ENCODE data around the gene NUDT5.
A peak's percentile ranks its signal among the peaks of the same experiment; 100 is the strongest.

Gene NUDT5

DNA sequence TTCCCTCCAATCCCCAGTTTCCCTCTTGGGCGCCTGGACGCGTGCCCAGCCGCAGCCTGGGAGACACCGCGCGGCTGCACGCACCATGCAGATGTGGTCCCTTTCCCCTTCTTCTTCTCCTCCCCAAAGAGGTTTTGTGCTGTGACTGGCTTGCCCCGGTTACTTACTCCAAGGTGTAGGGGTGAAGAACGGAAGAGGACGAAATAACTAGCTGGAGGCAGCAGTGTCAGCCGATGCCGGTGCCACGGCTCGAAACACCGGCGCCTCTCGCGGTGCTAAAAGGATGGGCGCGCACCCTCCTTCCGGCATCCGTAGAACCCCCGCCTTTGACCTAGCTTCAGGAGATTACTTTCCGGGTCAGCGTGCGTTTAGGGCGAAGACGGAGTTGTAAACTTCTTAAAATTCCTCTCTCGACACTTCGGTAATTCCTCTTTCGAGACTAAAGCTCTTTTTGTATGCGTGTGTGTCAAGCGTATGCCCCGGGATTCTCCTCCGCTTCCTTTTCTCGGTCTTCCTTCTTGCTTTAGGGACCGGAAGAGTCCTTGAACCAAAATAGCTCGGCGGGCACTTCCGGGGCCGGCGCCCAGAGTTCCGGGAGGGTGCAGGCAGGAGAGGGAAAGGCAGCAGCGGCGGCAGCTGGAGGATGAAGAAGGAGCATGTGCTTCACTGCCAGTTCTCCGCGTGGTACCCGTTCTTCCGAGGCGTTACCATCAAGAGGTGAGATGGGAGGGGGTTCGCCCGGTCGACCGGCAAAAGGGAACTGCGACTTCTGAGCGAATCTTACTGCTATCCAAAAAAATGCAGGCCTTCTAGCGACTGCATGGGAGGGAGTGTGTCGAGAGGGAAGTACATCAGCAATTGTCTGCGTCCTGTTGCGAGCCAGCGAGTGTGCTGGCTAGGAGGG lies at the start of gene NUDT5, which contains the start of gene CDC123:
TSS of gene NUDT5 (minus strand) at position 289 of the 904 bp plus-strand sequence. CDS start 9,600 bp downstream, outside the sequence.
TSS of gene CDC123 (plus strand) at position 586 of the 904 bp plus-strand sequence. CDS start at position 644, 58 bp downstream.
- TF ChIP-seq, protein P1, sequence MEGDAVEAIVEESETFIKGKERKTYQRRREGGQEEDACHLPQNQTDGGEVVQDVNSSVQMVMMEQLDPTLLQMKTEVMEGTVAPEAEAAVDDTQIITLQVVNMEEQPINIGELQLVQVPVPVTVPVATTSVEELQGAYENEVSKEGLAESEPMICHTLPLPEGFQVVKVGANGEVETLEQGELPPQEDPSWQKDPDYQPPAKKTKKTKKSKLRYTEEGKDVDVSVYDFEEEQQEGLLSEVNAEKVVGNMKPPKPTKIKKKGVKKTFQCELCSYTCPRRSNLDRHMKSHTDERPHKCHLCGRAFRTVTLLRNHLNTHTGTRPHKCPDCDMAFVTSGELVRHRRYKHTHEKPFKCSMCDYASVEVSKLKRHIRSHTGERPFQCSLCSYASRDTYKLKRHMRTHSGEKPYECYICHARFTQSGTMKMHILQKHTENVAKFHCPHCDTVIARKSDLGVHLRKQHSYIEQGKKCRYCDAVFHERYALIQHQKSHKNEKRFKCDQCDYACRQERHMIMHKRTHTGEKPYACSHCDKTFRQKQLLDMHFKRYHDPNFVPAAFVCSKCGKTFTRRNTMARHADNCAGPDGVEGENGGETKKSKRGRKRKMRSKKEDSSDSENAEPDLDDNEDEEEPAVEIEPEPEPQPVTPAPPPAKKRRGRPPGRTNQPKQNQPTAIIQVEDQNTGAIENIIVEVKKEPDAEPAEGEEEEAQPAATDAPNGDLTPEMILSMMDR (conservative IDR thresholded peaks at IDR 0.05; ENCODE audit: low read length) = no peak
- DNase-seq (ENCODE audit: low read depth) = peak; percentile 88
- H3K4me3 ChIP-seq (ENCODE audit: low read length) = peak within 1 kb of the TSS; percentile 99

DNA sequence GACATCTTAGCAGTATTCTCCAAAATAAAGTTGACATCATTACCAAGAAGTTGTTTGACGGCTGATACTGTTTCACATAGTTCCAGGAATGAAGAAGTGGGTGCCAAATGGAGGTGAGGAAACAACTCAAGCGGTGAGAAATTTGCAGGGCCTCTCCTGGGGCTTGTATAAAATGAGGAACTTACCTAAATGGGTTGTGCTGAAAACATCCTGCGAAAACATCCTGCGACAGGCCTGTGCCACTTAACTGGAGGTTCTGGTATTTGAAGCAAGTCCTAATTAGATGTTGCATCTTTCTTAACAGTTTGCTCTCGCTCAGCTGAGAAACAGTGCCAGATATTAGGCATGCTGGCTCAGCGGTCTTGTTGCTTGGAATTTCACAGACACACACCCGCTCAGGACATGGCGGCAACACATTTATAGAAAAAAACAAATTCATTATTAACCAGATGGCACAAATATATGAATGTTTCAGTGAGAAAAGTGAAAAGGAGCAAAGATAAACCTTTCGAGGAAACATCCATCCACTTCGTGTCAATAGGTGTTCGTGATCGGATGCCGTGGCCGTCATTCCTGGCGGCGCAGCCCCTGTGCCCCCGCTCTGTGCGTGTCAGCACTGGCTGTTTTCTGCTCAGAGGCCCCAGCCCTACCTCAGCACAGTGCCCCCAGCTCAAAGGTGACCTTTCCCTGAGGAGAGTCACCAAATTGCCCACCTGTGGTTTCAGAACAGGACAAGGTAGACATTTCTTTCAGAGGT lies 48.4 kb upstream of the NUDT5 start:
- TF ChIP-seq, protein P1 (conservative IDR thresholded peaks at IDR 0.05; ENCODE audit: low read length) = no peak
- no peak for DNase-seq (ENCODE audit: low read depth)
- no peak overlapping the region for H3K4me3 ChIP-seq (ENCODE audit: low read length)

DNA sequence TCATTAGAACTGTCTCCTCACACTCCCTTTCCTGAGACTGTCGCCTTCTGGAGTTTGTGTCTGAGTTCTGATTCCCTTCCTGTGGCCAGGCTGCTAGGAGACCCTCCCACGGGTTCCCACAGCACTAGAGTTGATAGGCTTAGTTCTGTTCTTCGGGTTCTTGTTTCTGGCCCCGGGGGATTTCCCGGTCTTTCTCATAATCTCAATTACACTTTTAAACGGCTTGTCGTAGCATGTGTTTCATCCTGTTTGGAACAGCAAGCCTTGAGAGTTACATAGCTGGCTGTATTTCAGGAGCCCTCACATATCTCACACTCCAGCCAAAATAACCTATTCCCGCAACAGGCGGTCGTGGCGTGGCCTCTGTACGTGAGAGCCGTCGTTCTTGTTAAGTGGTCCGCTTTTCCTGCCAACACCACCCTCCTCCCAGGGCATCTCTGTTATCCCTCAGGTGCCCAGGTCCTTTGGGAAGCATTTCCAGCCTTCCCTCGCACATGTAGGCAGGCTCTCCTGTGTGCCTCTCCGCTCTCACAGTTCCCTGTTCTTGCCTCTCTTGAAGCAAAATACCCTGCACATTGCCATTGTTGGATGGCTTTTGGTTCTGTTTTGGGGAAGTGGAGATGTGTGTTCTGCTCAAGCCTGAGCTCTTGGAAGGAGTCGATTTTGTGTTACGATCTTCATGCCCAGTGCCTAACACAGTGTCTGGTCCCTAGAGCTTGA lies 46.3 kb upstream of the NUDT5 start:
- TF ChIP-seq, protein P1 (conservative IDR thresholded peaks at IDR 0.05; ENCODE audit: low read length) = no peak
- H3K4me3 ChIP-seq (ENCODE audit: low read length) = no peak overlapping the region
- no peak for DNase-seq (ENCODE audit: low read depth)

- TF ChIP-seq, protein P1 (conservative IDR thresholded peaks at IDR 0.05; ENCODE audit: low read length) = no peak
- DNase-seq (ENCODE audit: low read depth) = no peak
- no peak overlapping the region for H3K4me3 ChIP-seq (ENCODE audit: low read length)
These were observed 43.1 kb upstream of the NUDT5 start for GRCh38 chr10:12238821-12239220.

GRCh38 chr10:12237265-12238220 lies 41.9 kb upstream of the NUDT5 start:
- no peak overlapping the region for H3K4me3 ChIP-seq (ENCODE audit: low read length)
- DNase-seq (ENCODE audit: low read depth) = peak; percentile 14
- TF ChIP-seq, protein P1 (conservative IDR thresholded peaks at IDR 0.05; ENCODE audit: low read length) = no peak

DNA sequence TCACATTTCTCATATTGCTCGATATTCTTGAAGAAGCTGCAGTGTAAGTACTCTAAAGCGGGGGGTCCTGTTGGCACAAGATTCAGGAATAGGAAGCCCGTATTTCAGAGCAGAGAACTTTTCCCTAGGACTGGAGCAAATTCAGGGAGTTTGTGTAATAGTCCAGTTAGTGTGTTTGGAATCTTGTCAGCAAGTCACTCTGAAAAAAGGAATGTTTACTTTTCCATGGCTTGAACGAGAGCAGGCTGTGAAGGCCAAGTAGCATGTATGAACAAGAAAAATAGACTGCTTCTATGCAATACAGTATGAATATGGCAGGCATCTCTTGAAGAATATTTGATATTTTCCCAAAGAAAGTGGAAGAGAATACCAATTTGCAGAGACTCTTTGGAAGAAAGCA lies 40.1 kb upstream of the NUDT5 start:
- H3K4me3 ChIP-seq (ENCODE audit: low read length) = no peak overlapping the region
- TF ChIP-seq, protein P1 (conservative IDR thresholded peaks at IDR 0.05; ENCODE audit: low read length) = no peak
- DNase-seq (ENCODE audit: low read depth) = peak; percentile 6
